Right atrium auricular region (tissue), 2 donors: ENCODE results near the gene KLF13. TPM values are rescaled to one million over a fixed set of nuclear protein-coding genes. Genes with fewer than 3 reads are reported as not detected.
A peak's percentile ranks its signal among the peaks of the same experiment; 100 is the strongest.

Experiments used
- DNase-seq: peaks from one replicate; pipeline ENCODE4 v3.0.0-alpha.2; 2019; ENCODE audit warnings: low spot score
- H3K27ac ChIP-seq, 2 donors: fragments of 200-600 bp; sonication (generic); 1 replicate in 1 of 2; 2 replicates in 1 of 2; pipeline ENCODE4 v1.5.1; 2016 to 2019
- H3K27me3 ChIP-seq, 2 donors: fragments of 200-600 bp; sonication (generic); one replicate each; pipeline versions ENCODE4 v1.5.1 to v1.6.0; 2017 to 2019
- H3K36me3 ChIP-seq: fragments of 200-600 bp; sonication (generic); one replicate; pipeline ENCODE4 v1.5.1; 2016
- H3K4me1 ChIP-seq, 2 donors: fragments of 200-600 bp; sonication (generic); one replicate each; pipeline versions ENCODE4 v1.5.1 to v1.6.0; 2017 to 2019
- H3K4me3 ChIP-seq, 2 donors: fragments of 200-600 bp; sonication (generic); 1 replicate in 1 of 2; 2 replicates in 1 of 2; pipeline ENCODE4 v1.5.1; 2017 to 2019; ENCODE audit warnings: mild to moderate bottlenecking in 1 of 2, moderate library complexity in 1 of 2
- H3K9me3 ChIP-seq, 2 donors: fragments of 200-600 bp; sonication (generic); one replicate each; pipeline ENCODE4 v1.5.1; 2019
- total RNA-seq, 2 donors: library from RNA; depleted of rRNA; stranded (reverse); fragments of >200 nt; gene quantifications; one replicate each; pipeline ENCODE4 v1.1.0, GENCODE V29; 2016
- TF ChIP-seq, protein P1 (sequence below), 2 donors: fragments of 200-600 bp; sonication (generic); IDR thresholded peaks; one replicate each; pipeline ENCODE4 v1.5.1; 2019; ENCODE audit warnings: antibody characterized with exemption in 2 of 2

Gene KLF13
- total RNA-seq, 2 donors from 2014 or later: 52.8 to 54.6 TPM

DNA sequence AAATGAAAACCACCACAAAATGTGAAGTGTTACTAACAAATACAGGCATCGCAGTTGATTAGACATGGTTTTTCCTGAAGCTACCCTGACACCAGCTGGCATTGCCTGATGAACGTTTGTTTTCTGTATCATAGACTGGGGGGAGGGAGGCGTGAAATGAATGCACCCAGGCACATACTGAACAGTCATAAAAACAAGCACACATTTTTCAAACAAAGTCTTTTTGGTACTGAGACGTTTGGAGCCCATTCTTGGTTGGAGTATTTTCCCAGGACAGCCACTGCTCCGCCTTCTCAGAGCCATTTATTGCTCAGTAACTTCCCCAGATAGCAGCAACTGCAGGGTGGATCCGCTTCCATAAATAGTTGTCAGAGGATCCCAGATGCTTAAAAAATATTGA lies 52.4 kb downstream of the KLF13 start:
- H3K27ac ChIP-seq: peak overlapping the region; percentile 63 to 75
- peaks cover 0 to 62% of the 10 kb centered on the region in 2 donors for H3K4me1 ChIP-seq
- H3K36me3 ChIP-seq: peaks cover 44% of the 10 kb centered on the region
- H3K9me3 ChIP-seq: no peaks in the 10 kb centered on the region
- H3K4me3 ChIP-seq: no peak overlapping the region
- TF ChIP-seq, protein P1, sequence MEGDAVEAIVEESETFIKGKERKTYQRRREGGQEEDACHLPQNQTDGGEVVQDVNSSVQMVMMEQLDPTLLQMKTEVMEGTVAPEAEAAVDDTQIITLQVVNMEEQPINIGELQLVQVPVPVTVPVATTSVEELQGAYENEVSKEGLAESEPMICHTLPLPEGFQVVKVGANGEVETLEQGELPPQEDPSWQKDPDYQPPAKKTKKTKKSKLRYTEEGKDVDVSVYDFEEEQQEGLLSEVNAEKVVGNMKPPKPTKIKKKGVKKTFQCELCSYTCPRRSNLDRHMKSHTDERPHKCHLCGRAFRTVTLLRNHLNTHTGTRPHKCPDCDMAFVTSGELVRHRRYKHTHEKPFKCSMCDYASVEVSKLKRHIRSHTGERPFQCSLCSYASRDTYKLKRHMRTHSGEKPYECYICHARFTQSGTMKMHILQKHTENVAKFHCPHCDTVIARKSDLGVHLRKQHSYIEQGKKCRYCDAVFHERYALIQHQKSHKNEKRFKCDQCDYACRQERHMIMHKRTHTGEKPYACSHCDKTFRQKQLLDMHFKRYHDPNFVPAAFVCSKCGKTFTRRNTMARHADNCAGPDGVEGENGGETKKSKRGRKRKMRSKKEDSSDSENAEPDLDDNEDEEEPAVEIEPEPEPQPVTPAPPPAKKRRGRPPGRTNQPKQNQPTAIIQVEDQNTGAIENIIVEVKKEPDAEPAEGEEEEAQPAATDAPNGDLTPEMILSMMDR (IDR thresholded peaks at IDR 0.05): no peak
- DNase-seq: no peak
- H3K27me3 ChIP-seq: no peaks in the 10 kb centered on the region

DNA sequence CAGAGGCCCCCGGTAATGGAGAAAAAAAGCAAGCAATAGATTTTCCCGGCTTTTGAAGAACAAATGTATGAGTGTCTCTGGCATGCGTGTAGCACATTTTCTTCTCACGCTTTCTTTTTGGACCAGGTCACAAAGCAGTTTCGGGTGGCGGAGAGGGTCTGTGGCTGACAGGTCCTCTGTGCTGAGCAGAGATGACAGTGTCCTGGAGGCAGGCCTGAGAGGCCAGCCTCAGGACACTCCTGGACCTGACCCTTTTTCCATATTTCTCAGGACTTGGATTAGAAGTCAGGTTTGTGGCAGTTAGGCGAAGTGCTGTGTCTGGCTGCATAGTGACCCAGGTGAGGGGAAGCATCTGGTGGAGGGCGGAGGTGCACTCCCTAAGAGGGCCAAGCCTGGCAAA lies 52.9 kb downstream of the KLF13 start:
- Histone ChIP-seq H3K36me3 (peaks cover 42% of the 10 kb centered on the region), H3K4me1 (peaks cover 0 to 56% of the 10 kb centered on the region in 2 donors)

DNA sequence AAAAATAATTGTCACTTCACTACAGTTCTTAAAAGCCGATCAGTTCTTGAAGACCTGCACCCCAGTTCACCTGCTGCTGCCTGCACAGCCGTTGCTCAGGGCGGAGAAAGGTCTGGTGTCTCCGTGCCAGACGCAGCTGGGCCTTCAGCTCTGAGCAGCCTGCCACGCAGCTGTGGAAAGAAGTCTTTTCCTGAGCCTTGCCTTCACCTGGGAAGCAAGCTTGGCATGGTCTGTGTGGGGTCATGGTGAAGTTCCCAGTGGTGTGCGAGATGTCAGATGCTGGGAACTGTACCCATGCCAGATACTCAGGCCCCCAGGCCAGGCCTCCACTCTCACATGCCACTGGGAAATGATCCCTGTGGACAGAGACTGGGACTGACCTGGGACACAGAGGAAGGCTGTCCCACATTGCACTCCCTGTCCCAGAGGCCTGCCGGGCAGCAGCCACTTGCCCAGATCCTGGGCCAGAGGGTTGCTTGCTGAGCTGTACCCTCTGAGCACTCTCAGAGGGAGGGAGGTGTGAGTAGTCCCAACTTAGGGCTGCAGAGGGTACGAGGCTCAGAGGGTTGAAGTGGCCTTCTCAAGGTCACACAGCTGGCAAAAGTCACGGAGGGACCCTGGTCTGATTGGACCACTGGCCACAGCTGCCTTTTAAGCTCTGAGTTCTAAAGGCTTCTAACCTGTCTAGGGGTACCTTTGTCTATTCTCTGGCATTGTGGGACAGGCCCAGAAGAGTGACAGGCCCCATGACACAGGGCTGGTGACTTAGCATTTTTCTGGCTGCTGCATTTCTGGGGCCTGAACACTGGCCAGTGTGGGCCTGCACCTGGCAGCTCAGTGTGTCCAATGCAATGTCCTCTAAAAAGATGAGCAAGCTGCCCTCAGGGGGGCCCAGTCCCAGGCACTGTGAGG lies 55.4 kb downstream of the KLF13 start:
- peak overlapping the region; percentile 75 to 82 for H3K27ac ChIP-seq
- TF ChIP-seq, protein P1 (IDR thresholded peaks at IDR 0.05): no peak
- no peak for DNase-seq

More for the DNA sequence above, 52.9 kb downstream of the KLF13 start:
- no peaks in the 10 kb centered on the region for H3K9me3 ChIP-seq
- no peaks in the 10 kb centered on the region for H3K27me3 ChIP-seq
- peak overlapping the region; percentile 63 to 75 for H3K27ac ChIP-seq
- no peak for DNase-seq
- no peak overlapping the region for H3K4me3 ChIP-seq
- TF ChIP-seq, protein P1 (IDR thresholded peaks at IDR 0.05): no peak

DNA sequence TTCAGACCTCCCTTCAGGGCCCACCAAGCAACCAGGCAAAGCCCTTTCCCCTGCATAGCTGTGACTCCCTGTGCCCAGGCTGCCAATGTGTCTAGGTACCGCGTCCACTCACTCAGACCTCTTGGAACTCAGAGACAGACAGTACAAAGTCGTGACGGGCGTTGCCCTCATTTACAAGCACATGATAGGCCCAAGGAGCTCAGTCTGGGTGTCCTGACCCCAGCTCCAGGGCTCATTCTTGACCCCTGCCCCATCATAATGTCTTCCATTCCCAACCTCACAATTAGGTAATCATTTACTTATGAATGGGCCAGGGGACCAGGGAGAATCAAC lies 56.0 kb downstream of the KLF13 start:
- TF ChIP-seq, protein P1 (IDR thresholded peaks at IDR 0.05): no peak
- H3K4me3 ChIP-seq: no peak overlapping the region
- DNase-seq: no peak
- peaks cover 0 to 42% of the 10 kb centered on the region in 2 donors for H3K4me1 ChIP-seq
- peaks cover 33% of the 10 kb centered on the region for H3K36me3 ChIP-seq
- H3K9me3 ChIP-seq: no peaks in the 10 kb centered on the region
- H3K27me3 ChIP-seq: no peaks in the 10 kb centered on the region
- peak overlapping the region; percentile 75 to 82 for H3K27ac ChIP-seq

More for the DNA sequence above, 55.4 kb downstream of the KLF13 start:
- Histone ChIP-seq H3K4me3 (no peak overlapping the region), H3K36me3 (peaks cover 39% of the 10 kb centered on the region), H3K27me3 (no peaks in the 10 kb centered on the region), H3K9me3 (no peaks in the 10 kb centered on the region), H3K4me1 (peaks cover 0 to 40% of the 10 kb centered on the region in 2 donors)

DNA sequence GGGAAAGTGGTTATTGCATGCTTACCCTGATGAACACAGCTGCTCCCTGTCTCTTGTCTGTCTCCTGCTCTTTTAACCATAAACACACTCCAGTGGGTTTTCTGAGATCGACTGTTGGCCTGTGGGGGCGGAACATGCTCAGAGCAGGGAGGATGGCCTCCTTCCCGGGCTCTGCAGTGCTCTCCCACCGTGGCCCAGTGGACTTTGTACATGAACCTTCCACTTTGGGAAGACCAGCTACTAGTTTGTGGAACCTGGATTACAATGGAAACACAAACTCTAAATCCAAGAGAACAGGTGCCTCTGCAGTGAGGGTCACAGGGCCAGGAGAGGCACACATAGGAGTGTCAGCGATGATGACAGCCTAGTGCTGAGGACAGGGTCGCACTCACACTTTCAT lies 56.5 kb downstream of the KLF13 start:
- Histone ChIP-seq H3K4me3 (no peak overlapping the region), H3K27me3 (no peaks in the 10 kb centered on the region), H3K27ac (peak overlapping the region; percentile 75 to 82), H3K9me3 (no peaks in the 10 kb centered on the region), H3K4me1 (peaks cover 0 to 43% of the 10 kb centered on the region in 2 donors), H3K36me3 (peaks cover 28% of the 10 kb centered on the region)
- TF ChIP-seq, protein P1 (IDR thresholded peaks at IDR 0.05): no peak
- DNase-seq: no peak
